SK-N-SH treated with all-trans-retinoic acid at 6 μM for 48 hours (cell line): ENCODE results near the gene NFASC.

Experiments used
- ATAC-seq: fragments of 200-7000 bp; cut with Tn5 transposase; 3 replicates; pipeline ENCODE4 v1.9.1; 2020; ENCODE audit warnings: mild to moderate bottlenecking, moderate library complexity
- ARNTL ChIP-seq: fragments of 450-650 bp; formaldehyde crosslinking; IDR thresholded peaks from 2 replicates; pipeline ENCODE4 v1.5.0; 2020; ENCODE audit warnings: low read depth, mild to moderate bottlenecking, moderate library complexity, borderline replicate concordance
- CSDC2 ChIP-seq: fragments of 250-450 bp; sonication (Bioruptor Pico); IDR thresholded peaks from 2 replicates; pipeline ENCODE4 v1.5.0; 2020; ENCODE audit warnings: mild to moderate bottlenecking, moderate library complexity
- GLIS3 ChIP-seq: fragments of 250-450 bp; sonication (Bioruptor Pico); IDR thresholded peaks from 2 replicates; pipeline ENCODE4 v1.5.0; 2020; ENCODE audit warnings: mild to moderate bottlenecking, moderate library complexity
- OSR1 ChIP-seq: fragments of 250-450 bp; sonication (Bioruptor Pico); IDR thresholded peaks from 2 replicates; pipeline ENCODE4 v1.8.0; 2022; ENCODE audit warnings: moderate library complexity, mild to moderate bottlenecking, inconsistent platforms
- PPARA ChIP-seq: fragments of 250-450 bp; sonication (Bioruptor Pico); IDR thresholded peaks from 2 replicates; pipeline ENCODE4 v1.5.0; 2020; ENCODE audit warnings: mild to moderate bottlenecking, borderline replicate concordance
- RARB ChIP-seq: fragments of 250-450 bp; sonication (Bioruptor Pico); IDR thresholded peaks from 2 replicates; pipeline ENCODE4 v1.8.0; 2021; ENCODE audit warnings: mild to moderate bottlenecking, moderate library complexity
- SNAI2 ChIP-seq: fragments of 250-450 bp; sonication (Bioruptor Pico); IDR thresholded peaks from 2 replicates; pipeline ENCODE4 v1.5.0; 2020; ENCODE audit warnings: mild to moderate bottlenecking, moderate library complexity
- TCF4 ChIP-seq: fragments of 250-450 bp; sonication (Bioruptor Pico); IDR thresholded peaks from 2 replicates; pipeline ENCODE4 v1.8.0; 2021; ENCODE audit warnings: mild to moderate bottlenecking, moderate library complexity, borderline replicate concordance
- TOX ChIP-seq: fragments of 250-450 bp; sonication (Bioruptor Pico); IDR thresholded peaks from 2 replicates; pipeline ENCODE4 v1.8.0; 2021; ENCODE audit warnings: mild to moderate bottlenecking, moderate library complexity, borderline replicate concordance
- ZC3H10 ChIP-seq: fragments of 250-450 bp; sonication (Bioruptor Pico); IDR thresholded peaks from 2 replicates; pipeline ENCODE4 v1.5.1; 2021; ENCODE audit warnings: mild to moderate bottlenecking, moderate library complexity
- ZFP30 ChIP-seq: fragments of 450-650 bp; formaldehyde crosslinking; IDR thresholded peaks from 2 replicates; pipeline ENCODE4 v1.5.0; 2022; ENCODE audit warnings: mild to moderate bottlenecking, moderate library complexity
- TF ChIP-seq, protein P1 (sequence below): fragments of 250-450 bp; sonication (Bioruptor Pico); IDR thresholded peaks from 2 replicates; pipeline ENCODE4 v1.5.1; 2020; ENCODE audit warnings: low read depth, mild to moderate bottlenecking, moderate library complexity
- TF ChIP-seq, protein P2 (sequence below): fragments of 250-450 bp; sonication (Bioruptor Pico); IDR thresholded peaks from 2 replicates; pipeline ENCODE4 v1.8.0; 2020; ENCODE audit warnings: mild to moderate bottlenecking, moderate library complexity, borderline replicate concordance
- TF ChIP-seq, protein P3 (sequence below): fragments of 250-450 bp; sonication (Bioruptor Pico); IDR thresholded peaks from 2 replicates; pipeline ENCODE4 v1.8.0; 2021; ENCODE audit warnings: low read depth, mild to moderate bottlenecking, moderate library complexity, borderline replicate concordance
- TF ChIP-seq, protein P4 (sequence below): fragments of 250-450 bp; sonication (Bioruptor Pico); IDR thresholded peaks from 2 replicates; pipeline ENCODE4 v1.5.0; 2020; ENCODE audit warnings: mild to moderate bottlenecking, moderate library complexity
- TF ChIP-seq, protein P5 (sequence below): fragments of 250-450 bp; sonication (Bioruptor Pico); IDR thresholded peaks from 2 replicates; pipeline ENCODE4 v1.5.1; 2021; ENCODE audit warnings: mild to moderate bottlenecking, moderate library complexity

Gene NFASC

DNA sequence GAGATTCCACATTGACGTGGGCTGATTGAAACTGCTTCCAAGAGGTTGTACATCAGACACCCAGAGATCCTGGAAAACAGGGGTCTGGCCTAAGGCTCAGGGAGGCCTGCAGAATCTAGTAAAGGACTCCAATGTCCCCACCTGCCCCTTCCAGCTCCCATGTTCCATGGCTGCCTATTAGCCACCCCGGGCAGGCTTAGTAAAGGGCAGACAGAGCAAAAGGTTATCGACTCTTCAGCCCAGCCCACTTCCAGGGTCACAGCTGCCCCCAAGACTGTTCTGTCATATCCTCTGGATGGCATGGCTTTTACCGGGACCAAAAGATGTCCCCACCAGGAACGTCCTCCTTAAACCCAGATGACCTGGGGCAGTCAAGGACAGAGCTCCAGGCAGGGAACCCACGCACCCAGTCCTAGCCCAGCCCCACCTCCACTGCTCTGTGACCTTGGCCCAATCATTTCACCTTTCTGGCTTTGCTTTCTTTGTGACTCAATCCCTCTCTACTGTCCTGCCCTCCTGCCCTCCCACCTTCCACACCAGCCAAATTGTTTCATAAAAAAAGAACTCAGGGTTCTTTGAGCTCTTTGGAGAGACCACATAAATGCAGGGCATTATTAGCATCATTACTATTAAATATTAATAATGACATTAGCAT is 167.6 kb downstream of the NFASC start:
- no peak for ATAC-seq
- TF ChIP-seq TCF4 (CRISPR knock-in tag): no peak
- TF ChIP-seq, protein P1, sequence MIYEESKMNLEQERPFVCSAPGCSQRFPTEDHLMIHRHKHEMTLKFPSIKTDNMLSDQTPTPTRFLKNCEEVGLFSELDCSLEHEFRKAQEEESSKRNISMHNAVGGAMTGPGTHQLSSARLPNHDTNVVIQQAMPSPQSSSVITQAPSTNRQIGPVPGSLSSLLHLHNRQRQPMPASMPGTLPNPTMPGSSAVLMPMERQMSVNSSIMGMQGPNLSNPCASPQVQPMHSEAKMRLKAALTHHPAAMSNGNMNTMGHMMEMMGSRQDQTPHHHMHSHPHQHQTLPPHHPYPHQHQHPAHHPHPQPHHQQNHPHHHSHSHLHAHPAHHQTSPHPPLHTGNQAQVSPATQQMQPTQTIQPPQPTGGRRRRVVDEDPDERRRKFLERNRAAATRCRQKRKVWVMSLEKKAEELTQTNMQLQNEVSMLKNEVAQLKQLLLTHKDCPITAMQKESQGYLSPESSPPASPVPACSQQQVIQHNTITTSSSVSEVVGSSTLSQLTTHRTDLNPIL: no peak
- TF ChIP-seq, protein P2, sequence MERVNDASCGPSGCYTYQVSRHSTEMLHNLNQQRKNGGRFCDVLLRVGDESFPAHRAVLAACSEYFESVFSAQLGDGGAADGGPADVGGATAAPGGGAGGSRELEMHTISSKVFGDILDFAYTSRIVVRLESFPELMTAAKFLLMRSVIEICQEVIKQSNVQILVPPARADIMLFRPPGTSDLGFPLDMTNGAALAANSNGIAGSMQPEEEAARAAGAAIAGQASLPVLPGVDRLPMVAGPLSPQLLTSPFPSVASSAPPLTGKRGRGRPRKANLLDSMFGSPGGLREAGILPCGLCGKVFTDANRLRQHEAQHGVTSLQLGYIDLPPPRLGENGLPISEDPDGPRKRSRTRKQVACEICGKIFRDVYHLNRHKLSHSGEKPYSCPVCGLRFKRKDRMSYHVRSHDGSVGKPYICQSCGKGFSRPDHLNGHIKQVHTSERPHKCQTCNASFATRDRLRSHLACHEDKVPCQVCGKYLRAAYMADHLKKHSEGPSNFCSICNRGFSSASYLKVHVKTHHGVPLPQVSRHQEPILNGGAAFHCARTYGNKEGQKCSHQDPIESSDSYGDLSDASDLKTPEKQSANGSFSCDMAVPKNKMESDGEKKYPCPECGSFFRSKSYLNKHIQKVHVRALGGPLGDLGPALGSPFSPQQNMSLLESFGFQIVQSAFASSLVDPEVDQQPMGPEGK (CRISPR knock-in tag): no peak

DNA sequence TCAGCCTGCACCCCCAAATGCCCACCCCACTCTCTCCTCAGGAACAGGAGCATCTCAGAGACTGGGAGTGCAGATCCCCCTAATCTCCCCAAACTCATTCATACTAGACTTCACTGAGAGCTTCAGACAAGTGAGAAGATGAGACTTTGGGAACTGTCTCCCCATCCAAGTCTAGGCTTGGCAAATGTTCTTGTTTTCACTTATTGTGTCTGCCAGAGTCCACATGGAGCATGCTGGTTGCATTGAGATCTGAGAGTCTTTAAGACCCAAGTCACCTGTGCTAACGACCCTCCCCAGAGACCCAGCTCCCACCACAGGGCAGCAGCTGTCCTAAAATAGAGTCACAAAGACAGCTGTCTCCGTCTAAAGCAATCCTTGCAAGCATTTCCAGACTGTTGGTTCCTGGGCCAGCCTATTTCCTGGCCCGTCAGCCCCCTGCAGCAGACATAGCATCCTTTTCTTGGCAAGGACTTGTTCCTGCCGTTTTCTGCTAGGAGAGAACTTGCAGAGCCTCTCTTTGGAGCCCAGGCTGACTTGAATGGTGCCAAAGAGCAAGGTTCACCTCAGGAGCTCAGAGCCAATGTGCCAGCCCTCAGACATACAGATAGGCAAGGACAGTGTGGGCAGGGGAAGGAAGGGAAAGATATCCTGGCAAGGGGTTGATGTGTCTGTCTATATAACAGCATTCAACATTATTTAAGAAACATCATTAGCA is 170.5 kb downstream of the NFASC start:
- ATAC-seq: no peak
- TF ChIP-seq RARB (CRISPR knock-in tag): no peak
- no peak for TF ChIP-seq ZC3H10 (CRISPR knock-in tag)
- TF ChIP-seq CSDC2: no peak
- no peak for TF ChIP-seq ZFP30 (CRISPR knock-in tag)
- no peak for TF ChIP-seq PPARA (CRISPR knock-in tag)
- TF ChIP-seq, protein P3, sequence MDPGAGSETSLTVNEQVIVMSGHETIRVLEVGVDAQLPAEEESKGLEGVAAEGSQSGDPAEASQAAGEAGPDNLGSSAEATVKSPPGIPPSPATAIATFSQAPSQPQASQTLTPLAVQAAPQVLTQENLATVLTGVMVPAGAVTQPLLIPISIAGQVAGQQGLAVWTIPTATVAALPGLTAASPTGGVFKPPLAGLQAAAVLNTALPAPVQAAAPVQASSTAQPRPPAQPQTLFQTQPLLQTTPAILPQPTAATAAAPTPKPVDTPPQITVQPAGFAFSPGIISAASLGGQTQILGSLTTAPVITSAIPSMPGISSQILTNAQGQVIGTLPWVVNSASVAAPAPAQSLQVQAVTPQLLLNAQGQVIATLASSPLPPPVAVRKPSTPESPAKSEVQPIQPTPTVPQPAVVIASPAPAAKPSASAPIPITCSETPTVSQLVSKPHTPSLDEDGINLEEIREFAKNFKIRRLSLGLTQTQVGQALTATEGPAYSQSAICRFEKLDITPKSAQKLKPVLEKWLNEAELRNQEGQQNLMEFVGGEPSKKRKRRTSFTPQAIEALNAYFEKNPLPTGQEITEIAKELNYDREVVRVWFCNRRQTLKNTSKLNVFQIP: no peak
- TF ChIP-seq ARNTL (CRISPR knock-in tag): no peak
- TF ChIP-seq TOX: no peak
- TF ChIP-seq, protein P2 (CRISPR knock-in tag): no peak
- no peak for TF ChIP-seq GLIS3 (CRISPR knock-in tag)
- TF ChIP-seq, protein P1: no peak
- TF ChIP-seq, protein P4, sequence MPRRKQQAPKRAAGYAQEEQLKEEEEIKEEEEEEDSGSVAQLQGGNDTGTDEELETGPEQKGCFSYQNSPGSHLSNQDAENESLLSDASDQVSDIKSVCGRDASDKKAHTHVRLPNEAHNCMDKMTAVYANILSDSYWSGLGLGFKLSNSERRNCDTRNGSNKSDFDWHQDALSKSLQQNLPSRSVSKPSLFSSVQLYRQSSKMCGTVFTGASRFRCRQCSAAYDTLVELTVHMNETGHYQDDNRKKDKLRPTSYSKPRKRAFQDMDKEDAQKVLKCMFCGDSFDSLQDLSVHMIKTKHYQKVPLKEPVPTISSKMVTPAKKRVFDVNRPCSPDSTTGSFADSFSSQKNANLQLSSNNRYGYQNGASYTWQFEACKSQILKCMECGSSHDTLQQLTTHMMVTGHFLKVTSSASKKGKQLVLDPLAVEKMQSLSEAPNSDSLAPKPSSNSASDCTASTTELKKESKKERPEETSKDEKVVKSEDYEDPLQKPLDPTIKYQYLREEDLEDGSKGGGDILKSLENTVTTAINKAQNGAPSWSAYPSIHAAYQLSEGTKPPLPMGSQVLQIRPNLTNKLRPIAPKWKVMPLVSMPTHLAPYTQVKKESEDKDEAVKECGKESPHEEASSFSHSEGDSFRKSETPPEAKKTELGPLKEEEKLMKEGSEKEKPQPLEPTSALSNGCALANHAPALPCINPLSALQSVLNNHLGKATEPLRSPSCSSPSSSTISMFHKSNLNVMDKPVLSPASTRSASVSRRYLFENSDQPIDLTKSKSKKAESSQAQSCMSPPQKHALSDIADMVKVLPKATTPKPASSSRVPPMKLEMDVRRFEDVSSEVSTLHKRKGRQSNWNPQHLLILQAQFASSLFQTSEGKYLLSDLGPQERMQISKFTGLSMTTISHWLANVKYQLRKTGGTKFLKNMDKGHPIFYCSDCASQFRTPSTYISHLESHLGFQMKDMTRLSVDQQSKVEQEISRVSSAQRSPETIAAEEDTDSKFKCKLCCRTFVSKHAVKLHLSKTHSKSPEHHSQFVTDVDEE (CRISPR knock-in tag): no peak
- TF ChIP-seq, all 23 proteins: peak for 0

DNA sequence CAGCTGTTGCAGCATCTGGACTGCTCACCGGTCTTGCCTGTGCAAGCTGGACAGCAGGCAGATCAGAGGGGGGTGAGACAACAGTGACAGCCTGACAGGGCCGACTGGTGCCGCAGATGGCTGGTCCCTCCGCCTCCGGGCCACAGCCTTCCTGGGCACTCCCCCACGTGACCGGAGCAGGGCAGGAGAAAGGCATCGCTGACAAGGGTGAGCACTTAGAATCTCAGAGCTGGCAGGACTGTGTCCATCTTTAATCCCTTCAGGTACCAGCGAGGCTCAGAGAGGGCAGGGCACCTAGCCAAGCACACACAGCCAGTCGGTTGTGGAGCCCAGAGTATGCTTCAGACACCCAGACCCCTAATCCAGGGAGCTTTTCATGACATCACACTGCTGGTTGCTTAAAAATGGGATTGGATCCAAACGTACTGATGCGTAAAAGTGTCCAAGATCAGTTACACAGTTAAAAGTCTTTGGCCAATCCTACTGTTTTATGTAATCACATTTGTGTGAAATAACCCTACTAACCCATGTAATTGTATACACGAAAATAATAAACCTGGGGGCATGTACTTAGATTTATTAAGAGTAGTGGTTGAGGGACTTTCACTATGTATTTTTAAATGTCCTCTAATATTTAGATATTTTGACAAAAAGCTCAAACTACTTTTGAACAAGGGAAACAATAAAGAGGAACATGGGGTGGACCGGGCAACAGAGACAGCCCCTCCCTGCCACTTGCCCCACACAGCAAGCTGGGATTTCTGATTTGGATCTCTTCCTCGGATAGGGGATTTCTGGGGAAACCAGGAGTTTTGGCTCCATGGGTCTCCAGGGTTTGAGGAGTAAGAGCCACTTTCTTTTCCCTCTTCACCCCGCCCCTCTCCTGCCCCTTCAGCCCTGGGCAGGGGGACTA is 171.6 kb downstream of the NFASC start:
- ATAC-seq: no peak; the same call in 2 of the 3 replicates
- TF ChIP-seq, protein P5, sequence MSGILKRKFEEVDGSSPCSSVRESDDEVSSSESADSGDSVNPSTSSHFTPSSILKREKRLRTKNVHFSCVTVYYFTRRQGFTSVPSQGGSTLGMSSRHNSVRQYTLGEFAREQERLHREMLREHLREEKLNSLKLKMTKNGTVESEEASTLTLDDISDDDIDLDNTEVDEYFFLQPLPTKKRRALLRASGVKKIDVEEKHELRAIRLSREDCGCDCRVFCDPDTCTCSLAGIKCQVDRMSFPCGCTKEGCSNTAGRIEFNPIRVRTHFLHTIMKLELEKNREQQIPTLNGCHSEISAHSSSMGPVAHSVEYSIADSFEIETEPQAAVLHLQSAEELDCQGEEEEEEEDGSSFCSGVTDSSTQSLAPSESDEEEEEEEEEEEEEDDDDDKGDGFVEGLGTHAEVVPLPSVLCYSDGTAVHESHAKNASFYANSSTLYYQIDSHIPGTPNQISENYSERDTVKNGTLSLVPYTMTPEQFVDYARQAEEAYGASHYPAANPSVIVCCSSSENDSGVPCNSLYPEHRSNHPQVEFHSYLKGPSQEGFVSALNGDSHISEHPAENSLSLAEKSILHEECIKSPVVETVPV (CRISPR knock-in tag): no peak
- TF ChIP-seq CSDC2 (no peak), OSR1 (CRISPR knock-in tag) (no peak), ZC3H10 (CRISPR knock-in tag) (no peak), RARB (CRISPR knock-in tag) (no peak), GLIS3 (CRISPR knock-in tag) (no peak), TCF4 (CRISPR knock-in tag) (no peak), SNAI2 (no peak)
- TF ChIP-seq, protein P4 (CRISPR knock-in tag): no peak
